Fibroblast of lung (primary cell): ENCODE results near the gene DUS1L. TPM values are rescaled to one million over a fixed set of nuclear protein-coding genes. Genes with fewer than 3 reads are reported as not detected.

Experiments
- DNase-seq, 2 donors: peaks; one replicate each; pipeline versions ENCODE4 v3.0.0 to v3.0.0-alpha.2; 2010; ENCODE audit warnings: low read depth in 2 of 2
- H2AFZ ChIP-seq: 2 replicates; pipeline ENCODE4 v1.5.1; 2012; ENCODE audit warnings: low read length, control low read depth, inconsistent platforms
- H3K27ac ChIP-seq: 2 replicates; pipeline ENCODE4 v1.5.1; 2011; ENCODE audit warnings: low read length, control low read depth; ENCODE audit not compliant: insufficient read depth
- H3K27me3 ChIP-seq: 2 replicates; pipeline ENCODE4 v1.5.1; 2011; ENCODE audit warnings: mild to moderate bottlenecking, low read length; ENCODE audit not compliant: control insufficient read depth, insufficient read depth
- H3K36me3 ChIP-seq: 2 replicates; pipeline ENCODE4 v1.5.1; 2011; ENCODE audit warnings: low read length; ENCODE audit not compliant: control insufficient read depth, insufficient read depth
- H3K4me1 ChIP-seq: 2 replicates; pipeline ENCODE4 v1.5.1; 2011; ENCODE audit warnings: low read length; ENCODE audit not compliant: control insufficient read depth, insufficient read depth; ENCODE audit errors: extremely low read depth
- H3K4me2 ChIP-seq: 2 replicates; pipeline ENCODE4 v1.5.1; 2011; ENCODE audit warnings: low read length, control low read depth; ENCODE audit not compliant: insufficient read depth; ENCODE audit errors: extremely low read depth
- H3K4me3 ChIP-seq, 4 experiments: fragments of 200-600 bp in 1 of 4; sonication (generic) in 1 of 4; replicated peaks in 1 of 4; 2 replicates each; pipeline ENCODE4 v1.5.1; 2011 to 2016; ENCODE audit warnings: low read length in 4 of 4, low read depth in 3 of 4, mild to moderate bottlenecking in 3 of 4, control low read depth in 2 of 4, inconsistent platforms in 1 of 4, mixed read lengths in 1 of 4; ENCODE audit not compliant: insufficient read depth in 1 of 4; ENCODE audit errors: control extremely low read depth in 1 of 4
- H3K79me2 ChIP-seq: 2 replicates; pipeline ENCODE4 v1.5.1; 2012; ENCODE audit warnings: mild to moderate bottlenecking, low read length, inconsistent platforms; ENCODE audit not compliant: control insufficient read depth, insufficient read depth
- H3K9ac ChIP-seq: 2 replicates; pipeline ENCODE4 v1.5.1; 2011; ENCODE audit warnings: mild to moderate bottlenecking, low read length, control low read depth; ENCODE audit not compliant: insufficient read depth
- H3K9me3 ChIP-seq: 2 replicates; pipeline ENCODE4 v1.5.1; 2012; ENCODE audit warnings: low read depth, low read length; ENCODE audit not compliant: control insufficient read depth, insufficient read depth
- H4K20me1 ChIP-seq: 2 replicates; pipeline ENCODE4 v1.5.1; 2011; ENCODE audit warnings: low read length; ENCODE audit not compliant: control insufficient read depth, insufficient read depth; ENCODE audit errors: extremely low read depth
- EZH2 ChIP-seq: IDR thresholded peaks from 2 replicates; pipeline ENCODE4 v1.5.1; 2012; ENCODE audit warnings: low read length, control low read depth, mild to moderate bottlenecking; ENCODE audit errors: missing control alignments
- polyA plus RNA-seq, 2 donors: library from polyadenylated mRNA; depleted of rRNA in 1 of 2; stranded (reverse) in 1 of 2; unstranded in 1 of 2; fragments of >200 nt; gene quantifications; 2 replicates each; pipeline ENCODE4 v1.2.1, GENCODE V29; 2011 to 2012; ENCODE audit warnings: missing spikeins in 1 of 2
- total RNA-seq: library from RNA; depleted of rRNA; stranded (reverse); fragments of >200 nt; gene quantifications from 2 replicates; pipeline ENCODE4 v1.2.1, GENCODE V29; 2014
- TF ChIP-seq, protein P1 (sequence below), 2 donors: IDR thresholded peaks in 1 of 2; conservative IDR thresholded peaks in 1 of 2; 1 replicate in 1 of 2; 2 replicates in 1 of 2; pipeline ENCODE4 v1.5.1; 2011 to 2012; ENCODE audit warnings: low read length in 2 of 2, control low read depth in 1 of 2, inconsistent platforms in 1 of 2, low read depth in 1 of 2, mild to moderate bottlenecking in 1 of 2

The DUS1L gene
- total and polyA plus RNA-seq, 2 donors (not counting 1 experiment from before 2014, with no cell fraction given): 24.6 to 41.0 TPM

DNA sequence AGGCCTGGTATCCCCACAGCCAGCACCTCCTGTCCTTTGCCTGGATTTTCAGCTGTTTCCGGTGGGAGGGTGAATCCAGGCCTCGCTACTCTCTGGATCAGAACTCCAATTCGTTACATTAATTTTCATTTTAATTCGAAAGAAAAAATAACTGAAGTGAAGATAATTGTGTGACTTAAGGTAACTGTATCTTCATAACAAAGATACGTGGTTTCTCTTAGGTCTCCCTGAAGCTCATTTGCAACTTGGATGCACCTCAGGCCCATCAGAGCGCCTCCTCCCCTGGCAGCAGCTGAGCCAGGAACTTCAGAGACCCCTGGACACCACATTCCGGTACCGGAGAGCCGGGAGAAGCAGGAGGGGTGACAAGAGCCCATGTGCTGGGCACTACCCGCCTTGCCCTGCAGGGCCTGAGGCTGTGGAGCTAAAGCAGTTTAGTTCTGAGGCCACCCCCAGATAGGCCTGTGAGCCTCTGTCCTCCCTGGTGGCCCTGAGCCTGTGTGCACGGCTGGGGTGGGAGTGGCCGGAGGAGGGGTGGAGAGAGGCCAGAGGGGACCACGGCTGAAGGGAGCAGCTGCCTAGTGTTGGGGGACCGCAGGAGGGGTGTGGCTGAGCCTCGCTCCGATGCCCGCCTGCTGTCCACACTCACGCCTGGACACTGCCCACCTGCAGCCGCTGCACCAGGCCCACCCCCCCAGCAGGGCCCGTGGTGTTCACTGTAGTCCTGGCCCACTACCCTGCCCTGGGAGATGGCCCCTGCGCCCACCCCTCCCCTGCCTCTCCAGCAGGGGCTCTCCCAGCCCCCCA, 11.4 kb upstream of the DUS1L start:
- Histone ChIP-seq H3K4me3 (no peak overlapping the region), H3K9me3 (no peaks in the 10 kb centered on the region), H3K4me2 (no peak overlapping the region), H3K36me3 (peaks cover 23% of the 10 kb centered on the region), H3K79me2 (no peaks in the 10 kb centered on the region), H2AFZ (no peak overlapping the region), H3K9ac (no peak overlapping the region), H3K27me3 (no peaks in the 10 kb centered on the region), H3K4me1 (no peaks in the 10 kb centered on the region), H3K27ac (no peak overlapping the region), H4K20me1 (no peaks in the 10 kb centered on the region)
- DNase-seq: no peak
- TF ChIP-seq EZH2: no peak
- TF ChIP-seq, protein P1, sequence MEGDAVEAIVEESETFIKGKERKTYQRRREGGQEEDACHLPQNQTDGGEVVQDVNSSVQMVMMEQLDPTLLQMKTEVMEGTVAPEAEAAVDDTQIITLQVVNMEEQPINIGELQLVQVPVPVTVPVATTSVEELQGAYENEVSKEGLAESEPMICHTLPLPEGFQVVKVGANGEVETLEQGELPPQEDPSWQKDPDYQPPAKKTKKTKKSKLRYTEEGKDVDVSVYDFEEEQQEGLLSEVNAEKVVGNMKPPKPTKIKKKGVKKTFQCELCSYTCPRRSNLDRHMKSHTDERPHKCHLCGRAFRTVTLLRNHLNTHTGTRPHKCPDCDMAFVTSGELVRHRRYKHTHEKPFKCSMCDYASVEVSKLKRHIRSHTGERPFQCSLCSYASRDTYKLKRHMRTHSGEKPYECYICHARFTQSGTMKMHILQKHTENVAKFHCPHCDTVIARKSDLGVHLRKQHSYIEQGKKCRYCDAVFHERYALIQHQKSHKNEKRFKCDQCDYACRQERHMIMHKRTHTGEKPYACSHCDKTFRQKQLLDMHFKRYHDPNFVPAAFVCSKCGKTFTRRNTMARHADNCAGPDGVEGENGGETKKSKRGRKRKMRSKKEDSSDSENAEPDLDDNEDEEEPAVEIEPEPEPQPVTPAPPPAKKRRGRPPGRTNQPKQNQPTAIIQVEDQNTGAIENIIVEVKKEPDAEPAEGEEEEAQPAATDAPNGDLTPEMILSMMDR (conservative IDR thresholded peaks at IDR 0.05 in 1 of 2, IDR thresholded peaks at IDR 0.05 in 1 of 2; ENCODE audit: low read depth in 1 of 2, low read length in 2 of 2): no peak

DNA sequence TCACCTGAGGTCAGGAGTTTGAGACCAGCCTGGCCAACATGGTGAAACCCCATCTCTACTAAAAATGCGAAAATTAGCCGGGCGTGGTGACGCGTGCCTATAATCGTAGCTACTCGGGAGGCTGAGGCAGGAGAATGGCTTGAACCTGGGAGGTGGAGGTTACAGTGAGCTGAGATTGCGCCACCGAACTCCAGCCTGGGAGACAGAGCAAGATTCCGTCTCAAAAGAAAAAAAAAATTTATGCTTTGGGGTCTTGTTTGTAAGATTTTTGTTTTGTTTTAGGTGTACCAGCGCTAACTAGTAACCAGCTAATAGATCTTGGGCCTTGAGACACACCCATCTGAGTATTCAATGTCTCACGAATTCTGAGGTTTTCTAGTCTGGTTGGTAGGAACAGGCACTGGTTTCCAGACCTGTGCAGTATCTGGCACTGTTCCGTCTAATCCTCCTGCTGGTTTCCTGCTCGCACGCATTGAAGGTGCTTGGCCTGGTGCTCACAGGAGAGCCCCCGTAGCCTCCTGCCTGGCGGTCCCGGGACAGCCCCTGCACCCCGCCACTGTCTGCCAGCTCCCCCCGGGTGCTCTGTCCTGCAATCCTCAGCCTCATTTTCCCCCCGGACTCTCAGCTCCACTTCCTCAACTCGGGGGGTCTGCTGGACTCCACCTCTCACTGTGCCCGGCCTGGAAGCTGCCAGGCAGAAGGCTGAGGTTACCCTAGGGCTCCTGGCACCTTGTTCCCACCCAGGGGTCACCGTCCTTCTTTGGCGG, 10.6 kb upstream of the DUS1L start:
- Histone ChIP-seq H3K36me3 (peaks cover 18% of the 10 kb centered on the region), H2AFZ (no peak overlapping the region), H3K9ac (no peak overlapping the region), H3K4me3 (no peak overlapping the region), H3K4me2 (no peak overlapping the region), H4K20me1 (no peaks in the 10 kb centered on the region), H3K27me3 (no peaks in the 10 kb centered on the region), H3K79me2 (no peaks in the 10 kb centered on the region), H3K4me1 (no peaks in the 10 kb centered on the region), H3K9me3 (no peaks in the 10 kb centered on the region), H3K27ac (no peak overlapping the region)
- no peak for DNase-seq
- TF ChIP-seq, protein P1 (conservative IDR thresholded peaks at IDR 0.05 in 1 of 2, IDR thresholded peaks at IDR 0.05 in 1 of 2; ENCODE audit: low read depth in 1 of 2, low read length in 2 of 2): no peak
- TF ChIP-seq EZH2: no peak

DNA sequence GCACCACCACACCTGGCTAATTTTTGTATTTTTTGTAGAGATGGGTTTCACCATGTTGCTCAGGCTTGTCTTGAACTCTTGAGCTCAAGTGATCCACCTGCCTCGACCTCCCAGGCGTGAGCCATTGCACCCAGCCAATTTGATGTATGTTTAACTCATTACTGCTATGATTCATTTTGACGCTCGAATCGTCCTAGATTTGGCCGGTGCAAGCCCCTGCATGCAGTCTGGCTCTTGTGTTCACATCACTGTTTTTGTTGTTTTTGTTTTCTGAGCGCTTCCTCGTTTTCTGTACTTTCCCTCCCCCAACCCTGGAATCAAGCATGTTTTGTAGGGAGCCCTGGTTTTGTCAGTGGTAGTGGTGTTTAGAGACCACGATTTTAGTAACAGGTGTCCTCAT, 7.8 kb upstream of the DUS1L start:
- DNase-seq: no peak
- H3K9me3 ChIP-seq: no peaks in the 10 kb centered on the region
- H3K36me3 ChIP-seq: no peaks in the 10 kb centered on the region
- H3K4me1 ChIP-seq: no peaks in the 10 kb centered on the region
- H3K27ac ChIP-seq: no peak overlapping the region
- H3K4me3 ChIP-seq: no peak overlapping the region
- H4K20me1 ChIP-seq: no peaks in the 10 kb centered on the region
- H2AFZ ChIP-seq: no peak overlapping the region
- no peak overlapping the region for H3K4me2 ChIP-seq
- H3K79me2 ChIP-seq: no peaks in the 10 kb centered on the region
- H3K27me3 ChIP-seq: no peaks in the 10 kb centered on the region
- TF ChIP-seq EZH2: no peak
- TF ChIP-seq, protein P1 (conservative IDR thresholded peaks at IDR 0.05 in 1 of 2, IDR thresholded peaks at IDR 0.05 in 1 of 2; ENCODE audit: low read depth in 1 of 2, low read length in 2 of 2): no peak
- no peak overlapping the region for H3K9ac ChIP-seq
